C4-2B (cell line): ENCODE measurements around the gene SMU1.
"Not testable (repeated sequence)": the region's sequence is repeated elsewhere in the genome, so short reads cannot be mapped to it uniquely, and the experiment has no call there.

Experiments used
- H3K27ac ChIP-seq: fragments of 450-650 bp; 2 replicates; pipeline ENCODE4 v1.5.1; 2017
- CTCF ChIP-seq: fragments of 450-650 bp; conservative IDR thresholded peaks from 2 replicates; pipeline ENCODE4 v1.5.1; 2017; ENCODE audit warnings: mild to moderate bottlenecking
- ZFX ChIP-seq: fragments of 450-650 bp; IDR thresholded peaks from 2 replicates; pipeline ENCODE4 v1.6.1; 2017

The SMU1 gene

GRCh38 chr9:33092634-33093033 lies 16.2 kb upstream of the SMU1 start:
- H3K27ac ChIP-seq = no peak overlapping the region
- TF ChIP-seq ZFX = no peak
- no peak for TF ChIP-seq CTCF

GRCh38 chr9:33085672-33086071 lies 9.2 kb upstream of the SMU1 start:
- not testable (repeated sequence) for H3K27ac ChIP-seq

GRCh38 chr9:33082538-33083326 lies 6.3 kb upstream of the SMU1 start:
- no peak overlapping the region for H3K27ac ChIP-seq
- TF ChIP-seq CTCF = no peak
- TF ChIP-seq ZFX = no peak

GRCh38 chr9:33082128-33082527 lies 5.7 kb upstream of the SMU1 start:
- no peak overlapping the region for H3K27ac ChIP-seq
- TF ChIP-seq ZFX (no peak), CTCF (no peak)

- H3K27ac ChIP-seq = no peak overlapping the region
- TF ChIP-seq CTCF (peak; percentile 86), ZFX (no peak)
These were observed 4.8 kb upstream of the SMU1 start for GRCh38 chr9:33081128-33081851.

GRCh38 chr9:33080534-33080933 lies 4.1 kb upstream of the SMU1 start:
- TF ChIP-seq CTCF (no peak), ZFX (no peak)
- no peak overlapping the region for H3K27ac ChIP-seq

- TF ChIP-seq ZFX (no peak), CTCF (no peak)
- H3K27ac ChIP-seq = 0 out of 2 replicates have a peak overlapping the region, but pooled peaks have one; percentile 18
These were observed 7.5 kb downstream of the SMU1 start for GRCh38 chr9:33068991-33069390.
